T-helper 2 cell treated with Interferon-gamma antibody and Interleukin-4, amounts not matched to agents 5 μg/mL and 100 μg/mL, for 36 hours (primary cell): Measurements from ENCODE around the gene MLXIPL.

Experiments used
- DNase-seq: peaks from one replicate; pipeline ENCODE4 v3.0.0; 2021; ENCODE audit warnings: low spot score
- H3K27ac Mint-ChIP-seq: one replicate; pipeline ENCODE4 v1.8.0; 2021; ENCODE audit warnings: mild to moderate bottlenecking, mixed read lengths
- H3K27me3 Mint-ChIP-seq: one replicate; pipeline ENCODE4 v1.8.0; 2021; ENCODE audit warnings: low read depth, mixed read lengths
- H3K36me3 Mint-ChIP-seq: one replicate; pipeline ENCODE4 v1.8.0; 2021; ENCODE audit warnings: low read depth, mixed read lengths
- H3K4me1 Mint-ChIP-seq: one replicate; pipeline ENCODE4 v1.8.0; 2021; ENCODE audit warnings: low read depth, mixed read lengths
- H3K4me3 Mint-ChIP-seq: one replicate; pipeline ENCODE4 v1.8.0; 2022; ENCODE audit warnings: mild to moderate bottlenecking, moderate library complexity, mixed read lengths
- H3K9me3 Mint-ChIP-seq: one replicate; pipeline ENCODE4 v1.8.0; 2021; ENCODE audit warnings: mixed read lengths

MLXIPL gene

GRCh38 chr7:73549176-73549575, 75.1 kb downstream of the MLXIPL start:
- Mint-ChIP-seq H3K4me1 (peaks cover 8% of the 10 kb centered on the region), H3K36me3 (peaks cover 33% of the 10 kb centered on the region), H3K27me3 (no peaks in the 10 kb centered on the region), H3K9me3 (no peaks in the 10 kb centered on the region), H3K27ac (no peak overlapping the region), H3K4me3 (no peak overlapping the region)
- DNase-seq, result no peak

DNA sequence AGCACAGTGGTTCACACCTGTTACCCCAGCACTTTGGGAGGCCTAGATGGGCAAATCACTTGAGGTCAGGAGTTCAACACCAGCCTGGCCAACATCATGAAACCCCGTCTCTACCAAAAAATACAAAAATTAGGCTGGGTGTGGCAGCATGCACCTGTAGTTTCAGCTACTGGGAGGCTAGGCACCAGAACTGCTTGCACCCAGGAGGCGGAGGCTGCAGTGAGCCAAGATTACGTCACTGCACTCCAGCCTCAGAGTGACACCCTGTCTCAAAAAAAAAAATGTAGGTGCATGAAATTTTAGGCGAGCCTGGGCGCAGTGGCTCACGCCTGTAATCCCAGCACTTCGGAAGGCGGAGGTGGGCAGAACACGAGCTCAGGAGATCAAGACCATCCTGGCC, 76.5 kb downstream of the MLXIPL start:
- peaks cover 34% of the 10 kb centered on the region for H3K36me3 Mint-ChIP-seq
- H3K27me3 Mint-ChIP-seq, result no peaks in the 10 kb centered on the region
- DNase-seq, result no peak
- no peak overlapping the region for H3K4me3 Mint-ChIP-seq
- peaks cover 8% of the 10 kb centered on the region for H3K4me1 Mint-ChIP-seq
- no peaks in the 10 kb centered on the region for H3K9me3 Mint-ChIP-seq
- no peak overlapping the region for H3K27ac Mint-ChIP-seq

GRCh38 chr7:73544678-73545077, 79.6 kb downstream of the MLXIPL start:
- Mint-ChIP-seq H3K27me3 (no peaks in the 10 kb centered on the region), H3K4me3 (no peak overlapping the region), H3K4me1 (peaks cover 8% of the 10 kb centered on the region), H3K27ac (no peak overlapping the region), H3K9me3 (no peaks in the 10 kb centered on the region), H3K36me3 (peaks cover 46% of the 10 kb centered on the region)
- DNase-seq, result no peak
